ENCODE results near the gene TMED5. TPM values are rescaled to one million over a fixed set of nuclear protein-coding genes. Genes with fewer than 3 reads are reported as not detected.
"Not testable (repeated sequence)": the region's sequence is repeated elsewhere in the genome, so short reads cannot be mapped to it uniquely, and the experiment has no call there.

TMED5 gene
- total RNA-seq (2014; rRNA removed; shearing (Covaris generic)), result 40.3 and 47.1 TPM in 2 replicates

DNA sequence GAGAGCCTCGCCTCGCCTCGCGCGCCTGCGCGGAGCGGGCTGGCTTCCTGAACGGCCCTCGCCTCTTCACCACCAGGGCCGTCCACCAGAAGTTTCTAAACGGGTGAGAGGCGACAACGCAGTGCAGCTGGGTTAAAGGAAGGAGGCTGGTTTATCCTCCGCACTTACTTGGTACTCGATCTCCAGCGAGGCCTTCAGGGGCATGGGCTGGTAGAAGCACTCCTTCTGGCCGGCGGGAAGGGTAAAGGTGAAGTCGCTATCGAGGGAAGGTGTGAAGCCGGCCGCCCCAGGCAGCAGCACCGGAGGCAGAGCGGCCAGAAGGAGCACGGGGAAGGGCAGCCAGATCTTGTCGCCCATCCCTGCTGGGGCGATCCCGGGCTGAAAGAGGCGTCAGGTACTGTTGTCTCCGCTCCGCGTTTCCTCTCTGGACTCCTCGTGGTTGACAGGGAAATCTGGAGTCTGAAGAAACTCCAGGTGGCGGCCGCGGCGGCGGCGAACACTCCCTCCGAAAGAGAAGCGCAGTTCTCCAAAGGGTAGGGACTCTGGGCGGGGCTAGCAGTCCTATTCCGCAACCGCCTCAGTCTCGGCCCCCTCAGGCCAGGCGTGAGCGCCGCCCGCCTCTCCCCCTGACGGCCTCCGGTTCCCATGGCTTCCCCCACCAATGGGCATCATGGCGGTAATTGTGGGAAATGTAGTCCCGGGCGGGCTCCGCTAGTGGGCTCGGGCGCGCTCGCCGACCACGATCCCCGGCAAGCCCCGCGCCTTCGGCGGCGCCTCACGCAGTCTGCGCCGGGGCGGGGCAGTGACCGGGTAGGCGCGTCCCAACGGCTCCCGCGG lies at the start of gene TMED5:
TMED5 (minus strand) TSS at position 528 of the 837 bp plus-strand sequence; CDS start at position 357, 171 bp downstream.
- DNase-seq (ENCODE audit: low spot score), result peak; percentile 98

DNA sequence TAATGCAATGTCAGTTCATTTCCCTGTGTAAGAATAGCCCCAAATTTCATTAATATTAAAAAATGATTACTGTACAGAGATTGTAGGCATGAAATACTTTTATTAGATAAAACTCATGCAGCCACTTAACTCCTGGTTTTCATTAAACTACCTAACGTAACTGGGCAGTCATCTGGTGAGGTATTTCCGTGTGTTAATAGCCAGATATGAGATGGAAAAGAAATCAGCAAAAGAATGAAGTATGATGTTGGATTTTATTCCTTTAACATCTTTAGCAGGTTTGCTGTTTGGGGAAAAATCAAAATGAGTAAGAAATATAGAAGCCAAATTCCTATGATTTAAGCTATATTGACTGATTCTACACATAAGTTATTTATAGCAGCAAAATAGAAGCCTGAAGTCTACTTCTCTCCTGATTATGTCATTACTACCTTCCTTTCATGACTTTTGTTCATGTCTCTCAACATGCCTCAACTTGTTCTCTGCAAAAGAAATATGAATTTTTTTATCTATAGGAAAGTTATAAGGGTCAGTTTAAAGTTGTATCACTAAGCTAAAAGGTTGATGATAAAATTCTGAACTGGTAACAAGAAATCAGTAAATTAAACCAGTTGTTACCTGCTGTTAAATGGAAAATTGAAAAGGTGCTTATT lies 42.9 kb upstream of the TMED5 start:
- no peak for DNase-seq (ENCODE audit: low spot score)

DNA sequence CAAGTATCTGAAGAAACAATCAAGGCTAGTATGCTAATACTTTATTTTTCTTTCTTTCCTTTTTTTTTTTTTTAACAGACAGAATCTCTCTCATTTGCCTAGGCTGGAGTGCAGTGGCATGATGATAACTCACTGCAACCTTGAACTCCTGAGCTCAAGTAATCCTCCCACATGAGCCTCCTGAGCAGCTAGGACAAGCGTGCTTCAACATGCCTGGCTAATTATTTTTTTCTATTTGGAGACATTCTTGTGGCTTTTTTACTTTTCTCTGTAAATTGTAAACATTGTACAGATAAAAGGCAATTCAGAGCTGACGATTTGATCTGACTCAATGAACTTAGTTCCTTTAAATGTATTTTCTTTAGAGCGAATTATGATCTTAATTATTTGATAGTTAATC lies 41.7 kb upstream of the TMED5 start:
- DNase-seq (ENCODE audit: low spot score), result no peak

DNA sequence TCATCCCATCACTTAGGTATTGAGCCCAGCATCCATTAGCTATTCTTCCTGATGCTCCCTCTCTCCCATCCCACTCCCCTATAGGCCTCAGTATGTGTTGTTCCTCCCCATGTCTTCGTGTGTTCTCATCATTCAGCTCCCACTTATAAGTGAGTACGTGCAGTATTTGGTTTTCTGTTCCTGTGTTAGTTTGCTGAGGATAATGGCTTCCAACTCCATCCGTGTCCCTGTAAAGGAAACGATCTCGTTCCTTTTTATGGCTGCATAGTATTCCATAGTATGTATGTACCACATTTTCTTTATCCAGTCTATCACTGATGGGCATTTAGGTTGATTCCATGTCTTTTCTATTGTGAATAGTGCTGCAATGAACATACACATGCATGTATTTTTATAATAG lies 40.5 kb upstream of the TMED5 start:
- not testable (repeated sequence) for DNase-seq (ENCODE audit: low spot score)

DNA sequence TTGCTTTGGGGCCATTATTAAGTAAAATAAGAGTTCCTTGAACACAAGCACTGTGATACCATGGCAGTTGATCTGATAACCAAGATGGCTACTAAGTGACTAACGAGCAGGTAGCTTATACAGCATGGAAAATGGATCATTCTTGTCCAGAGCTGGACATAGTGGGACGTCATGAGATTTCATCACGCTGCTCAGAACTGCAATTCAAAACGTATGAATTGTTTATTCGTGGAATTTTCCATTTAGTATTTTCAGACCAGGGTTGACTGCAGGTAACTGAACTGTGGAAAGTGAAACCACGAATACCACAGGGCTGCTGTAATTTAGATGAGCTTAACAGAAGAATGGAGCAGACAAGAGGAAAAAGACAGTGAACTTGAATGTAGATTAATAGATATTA lies 39.2 kb upstream of the TMED5 start:
- DNase-seq (ENCODE audit: low spot score), result no peak

DNA sequence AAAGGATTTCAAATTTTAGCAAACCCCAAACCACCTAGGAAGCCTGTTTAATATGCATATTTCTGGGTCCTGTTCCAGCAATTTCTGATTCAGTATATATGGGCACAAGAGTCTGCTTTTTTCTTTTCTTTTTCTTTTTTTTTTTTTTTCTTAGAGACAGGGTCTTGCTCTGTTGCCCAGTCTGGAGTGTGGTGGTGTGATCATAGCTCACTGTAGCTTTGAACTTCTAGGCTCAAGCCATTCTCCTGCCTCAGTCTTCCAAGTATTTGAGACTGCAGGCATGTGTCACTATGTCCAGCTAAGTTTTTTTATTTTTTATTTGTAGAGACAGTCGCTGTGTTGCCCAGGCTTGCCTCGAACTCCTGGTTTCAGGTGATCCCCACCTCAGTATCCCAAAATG lies 35.1 kb upstream of the TMED5 start:
- no peak for DNase-seq (ENCODE audit: low spot score)

DNA sequence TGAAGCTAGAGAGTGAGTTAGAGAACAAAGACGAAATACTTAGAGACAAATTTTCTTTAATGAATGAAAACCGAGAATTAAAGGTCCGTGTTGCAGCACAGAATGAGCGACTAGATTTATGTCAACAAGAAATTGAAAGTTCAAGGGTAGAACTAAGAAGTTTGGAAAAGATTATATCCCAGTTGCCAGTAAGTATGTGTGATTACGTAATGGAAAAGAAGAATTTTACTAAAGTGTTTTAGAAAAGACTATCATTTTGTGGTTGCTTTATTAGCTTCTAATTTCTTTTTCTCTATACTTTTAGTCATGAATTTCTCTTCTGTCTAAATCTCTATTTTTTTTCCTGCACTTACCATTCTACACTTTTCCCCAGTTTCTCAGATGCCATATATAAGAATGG lies 27.0 kb upstream of the TMED5 start:
- no peak for DNase-seq (ENCODE audit: low spot score)

DNA sequence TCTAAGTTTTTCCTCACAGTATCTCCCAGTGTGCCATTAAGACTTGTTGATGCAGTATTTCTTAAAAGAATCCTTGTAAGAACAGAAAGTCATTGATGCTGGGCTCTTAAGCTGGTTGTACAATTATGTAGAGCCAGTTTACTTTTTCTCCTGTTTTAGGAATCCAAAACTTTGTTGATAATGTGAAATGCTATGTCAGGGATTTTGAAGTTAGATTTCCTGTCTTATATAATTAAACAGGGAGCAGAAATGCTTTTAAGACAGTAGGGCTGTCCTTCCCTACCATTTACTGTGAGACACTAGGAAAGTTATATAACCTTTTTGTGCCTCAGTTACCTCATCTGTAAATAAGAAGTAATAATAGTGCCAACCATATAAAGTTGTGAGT lies 26.3 kb upstream of the TMED5 start:
- no peak for DNase-seq (ENCODE audit: low spot score)

DNA sequence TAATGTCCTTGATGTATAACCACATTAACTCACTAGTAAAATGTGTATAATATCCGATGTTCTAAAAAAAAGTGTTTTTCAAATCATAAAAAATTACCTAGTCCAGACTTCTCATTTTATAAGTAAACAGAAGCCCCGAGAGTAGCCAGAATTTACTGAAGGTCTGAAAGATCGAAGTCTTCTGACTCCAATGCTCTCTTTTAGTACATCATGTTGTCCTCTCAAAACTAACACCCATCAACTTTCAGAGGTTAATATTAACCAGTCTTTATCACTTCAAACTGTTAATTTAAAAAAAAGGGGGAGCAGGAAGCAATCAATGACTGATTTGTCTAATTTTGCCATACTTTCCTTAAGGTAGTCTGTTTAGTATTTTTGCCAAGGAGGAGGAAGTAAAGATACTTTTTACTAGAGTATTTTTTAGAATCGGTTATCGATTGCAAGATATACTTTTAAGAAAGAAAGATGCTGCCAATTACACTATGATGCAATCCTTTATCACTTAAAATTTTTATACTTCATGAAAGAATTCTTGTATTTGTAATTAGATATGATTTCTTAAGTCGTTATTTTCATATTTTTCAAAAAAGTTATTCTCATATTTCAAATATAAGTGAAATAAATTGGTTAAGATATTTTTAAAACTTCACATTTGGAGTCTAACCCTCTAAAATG lies 25.8 kb upstream of the TMED5 start:
- DNase-seq (ENCODE audit: low spot score), result no peak

DNA sequence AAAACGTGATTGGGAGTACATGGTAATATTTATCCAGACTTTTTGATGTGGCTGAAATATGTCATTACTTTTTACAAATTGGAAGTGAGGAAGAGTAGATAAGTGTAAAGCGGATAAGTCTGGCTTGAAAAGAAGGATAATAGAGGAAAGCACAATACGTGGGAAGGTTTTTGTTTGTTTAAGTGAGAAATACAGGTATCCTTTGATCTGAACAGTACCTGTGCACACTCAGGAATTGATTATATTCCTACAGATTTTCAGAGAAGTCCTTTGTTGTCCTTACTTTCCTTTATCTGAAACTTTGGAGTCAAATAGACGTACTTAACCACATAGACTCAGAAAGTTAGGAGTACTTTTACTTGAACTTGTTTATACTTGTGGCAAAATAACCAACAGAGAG lies 20.5 kb upstream of the TMED5 start:
- DNase-seq (ENCODE audit: low spot score), result no peak

DNA sequence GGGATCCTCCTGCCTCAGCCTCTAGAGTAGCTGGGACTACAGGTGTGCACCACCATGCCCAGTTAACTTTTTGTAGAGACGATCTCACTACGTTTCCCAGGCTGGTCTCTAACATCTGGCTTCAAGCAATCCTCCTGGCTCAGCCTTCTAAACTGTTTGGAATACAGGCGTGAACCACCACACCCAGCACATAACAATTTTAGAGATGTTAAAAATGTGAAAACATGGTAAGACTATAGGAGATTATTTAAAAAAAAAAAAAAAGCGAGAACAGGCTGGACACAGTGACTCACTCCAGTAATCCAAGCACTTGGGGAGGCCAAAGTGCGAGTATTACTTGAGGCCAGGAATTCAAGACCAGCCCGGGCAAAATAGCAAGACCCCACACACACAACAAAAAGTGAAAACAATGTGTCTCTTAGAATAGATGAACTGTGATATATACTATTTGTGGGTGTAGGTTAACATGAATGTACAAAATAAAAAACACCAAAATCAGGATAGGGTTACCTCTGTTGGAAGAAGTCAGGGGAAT lies 19.9 kb upstream of the TMED5 start:
- DNase-seq (ENCODE audit: low spot score), result no peak

DNA sequence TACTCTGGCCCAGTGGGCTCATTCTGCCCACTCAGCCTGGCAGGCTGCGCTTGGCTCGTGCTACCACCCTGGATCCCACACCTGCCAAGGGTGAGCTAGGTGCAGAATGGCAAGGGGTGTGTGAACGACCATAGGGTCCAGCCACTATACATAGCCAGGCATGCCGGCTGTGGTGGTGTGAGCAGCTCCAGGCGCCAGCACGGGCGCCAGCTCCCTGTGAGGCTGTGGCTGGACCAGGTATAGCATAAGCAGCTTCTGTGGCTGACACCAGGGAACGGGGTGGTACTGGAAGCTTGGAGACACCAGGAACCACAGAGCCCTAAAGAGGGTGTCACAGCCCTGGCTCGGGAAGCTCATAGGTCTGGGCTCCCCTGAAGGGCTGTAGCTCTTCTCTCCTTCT lies 18.9 kb upstream of the TMED5 start:
- DNase-seq (ENCODE audit: low spot score), result no peak

DNA sequence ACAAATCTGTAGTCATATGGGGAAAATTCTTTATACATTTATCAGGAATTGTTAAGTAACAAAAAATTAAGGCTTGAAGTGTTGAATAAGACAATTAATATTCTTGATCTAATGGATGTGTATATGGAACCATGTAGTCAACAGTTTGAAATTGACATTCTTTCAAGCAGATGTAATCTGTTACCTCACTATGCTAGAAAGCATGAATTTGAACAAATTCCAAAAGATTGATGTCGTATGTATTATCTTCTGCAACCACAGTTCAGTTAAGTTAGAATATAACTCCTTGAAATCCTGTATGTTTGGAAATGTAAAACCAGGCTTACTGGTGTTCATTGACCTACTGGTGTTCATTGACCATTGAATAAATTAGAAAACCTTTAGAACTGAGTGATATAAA lies 16.4 kb upstream of the TMED5 start:
- no peak for DNase-seq (ENCODE audit: low spot score)

DNA sequence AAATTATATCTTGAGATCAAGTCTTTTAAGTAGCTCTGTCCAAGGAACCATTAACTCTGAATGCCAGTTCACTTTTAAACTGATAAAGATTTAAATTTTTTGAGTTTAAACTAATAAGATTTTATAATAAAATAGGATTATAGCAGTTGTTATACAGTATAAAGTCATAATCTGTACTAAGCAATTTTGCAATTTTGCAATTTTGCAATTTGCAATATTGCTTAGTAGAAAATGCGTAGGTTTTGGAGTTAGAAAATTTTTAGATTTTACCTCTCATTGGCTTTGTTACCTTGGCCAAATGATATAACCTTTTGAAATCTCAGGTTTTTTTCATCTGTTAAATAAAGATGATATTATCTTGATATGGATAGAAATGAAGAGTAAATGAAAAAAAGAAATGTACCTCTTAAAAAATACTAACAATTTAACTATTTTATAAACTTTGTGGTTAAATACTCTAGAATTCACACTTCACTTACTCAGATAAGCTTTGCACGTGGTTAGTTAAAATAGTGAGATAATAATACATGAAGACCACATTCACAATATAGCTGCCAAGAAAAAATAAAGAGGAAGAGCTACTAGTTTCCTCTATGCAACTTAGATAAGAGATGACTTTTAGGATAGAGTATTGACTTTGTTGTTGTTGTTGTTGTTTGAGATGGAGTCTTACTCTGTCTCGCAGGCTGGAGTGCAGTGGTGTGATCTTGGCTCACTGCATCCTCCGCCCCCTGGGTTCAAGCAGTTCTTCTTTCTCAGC lies 14.2 kb upstream of the TMED5 start:
- DNase-seq (ENCODE audit: low spot score), result no peak

DNA sequence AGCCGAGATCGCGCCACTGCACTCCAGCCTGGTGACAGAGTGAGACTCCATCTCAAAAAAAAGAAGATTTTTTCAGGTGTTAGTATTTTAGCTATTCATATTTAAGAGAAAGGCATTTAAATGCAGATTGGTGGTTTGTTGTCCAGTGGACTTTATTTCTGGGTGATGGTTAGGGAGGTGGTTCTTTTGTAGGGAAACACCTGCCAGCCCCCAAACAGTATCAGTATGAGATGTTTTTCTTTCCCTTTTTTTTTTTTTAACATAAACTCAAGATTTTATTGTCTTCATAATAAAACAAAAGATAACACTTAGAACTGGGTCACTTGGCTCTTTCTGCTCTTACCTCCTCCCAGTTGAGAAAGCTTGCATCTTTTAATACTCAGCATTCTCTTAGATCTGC lies 10.2 kb upstream of the TMED5 start:
- no peak for DNase-seq (ENCODE audit: low spot score)

DNA sequence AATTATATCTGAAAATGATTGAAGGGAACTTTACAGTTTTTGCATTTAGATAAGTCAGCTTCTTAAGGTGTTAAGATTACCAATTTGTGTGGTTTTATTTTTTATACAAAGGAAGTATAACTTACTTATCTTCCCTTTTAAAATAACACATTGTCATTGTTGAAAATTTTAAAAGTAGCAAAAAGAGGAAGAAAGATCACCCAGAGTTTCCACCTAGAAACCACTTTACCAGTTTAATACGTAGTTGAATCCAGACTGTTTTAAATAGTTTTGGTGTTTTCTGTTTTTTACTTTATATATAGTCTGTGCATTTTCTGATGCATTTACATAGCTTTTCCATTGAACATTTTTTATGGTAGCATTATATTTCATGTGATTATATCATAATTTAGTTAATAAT lies 6.5 kb upstream of the TMED5 start:
- DNase-seq (ENCODE audit: low spot score), result no peak

DNA sequence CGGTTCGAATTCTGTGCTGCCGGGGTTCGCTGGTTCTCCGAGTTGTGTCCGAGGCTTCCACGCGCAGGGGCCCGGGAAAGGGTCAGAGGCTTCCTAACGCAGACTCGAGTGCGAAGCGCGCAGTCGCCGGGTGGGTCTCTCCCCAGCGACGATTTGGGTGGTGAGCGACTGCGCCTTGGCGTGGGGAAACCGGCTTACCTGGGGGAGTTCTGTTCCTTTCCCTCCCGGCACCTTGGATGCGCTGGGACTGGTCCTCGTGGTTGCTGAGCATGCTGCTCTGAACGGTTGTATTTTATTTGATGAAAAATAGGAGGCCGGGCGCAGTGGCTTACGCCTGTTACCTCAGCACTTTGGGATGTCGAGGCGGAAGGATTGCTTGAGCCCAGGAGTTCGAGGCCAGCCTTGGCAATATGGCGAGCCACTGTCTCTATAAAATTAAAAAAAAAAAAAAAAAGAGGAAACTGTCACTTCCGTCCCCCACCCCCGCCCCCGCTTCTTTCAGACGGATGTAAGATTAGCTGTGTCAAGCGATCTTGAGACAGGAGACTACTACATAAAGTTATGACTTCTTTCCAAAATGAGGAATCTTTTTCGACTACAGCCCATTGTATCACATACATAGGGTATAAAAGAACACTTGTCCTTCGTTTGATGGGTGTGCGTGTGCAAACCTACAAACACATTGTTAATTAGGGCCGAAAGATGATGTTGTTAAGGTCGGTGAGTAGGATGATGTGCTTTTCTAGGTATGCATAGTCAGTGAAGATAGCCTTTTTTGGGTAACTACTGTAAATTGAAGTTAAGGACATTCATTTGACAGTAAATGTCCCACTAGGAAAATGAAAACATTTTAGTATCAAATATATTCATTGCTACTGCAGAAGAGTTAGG lies 755 bp upstream of the TMED5 start, which contains the start of gene CCDC18:
CCDC18 (plus strand) TSS at position 2 of the 891 bp plus-strand sequence. CDS start 2,638 bp downstream, outside the sequence.
- no peak for DNase-seq (ENCODE audit: low spot score)

DNA sequence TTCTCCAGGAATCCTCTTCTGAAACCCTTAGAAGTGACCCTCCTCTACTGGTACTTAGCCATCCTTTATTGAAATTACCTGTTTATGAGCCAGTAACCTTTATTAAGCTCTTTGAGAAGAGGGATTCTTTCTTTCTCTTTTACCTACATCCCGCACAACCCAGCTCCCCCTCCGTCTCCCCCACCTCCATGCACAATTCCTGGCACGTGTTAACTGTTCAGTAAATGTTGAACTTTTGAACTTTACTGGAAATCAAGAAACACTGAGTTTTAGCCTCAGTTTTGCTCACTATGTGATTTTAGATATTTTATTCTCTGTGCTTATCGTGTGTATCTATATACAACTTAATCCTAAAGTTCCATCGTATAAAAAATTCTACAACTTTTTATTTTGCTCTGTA lies 1.8 kb downstream of the TMED5 start:
- DNase-seq (ENCODE audit: low spot score), result peak; percentile 28

DNA sequence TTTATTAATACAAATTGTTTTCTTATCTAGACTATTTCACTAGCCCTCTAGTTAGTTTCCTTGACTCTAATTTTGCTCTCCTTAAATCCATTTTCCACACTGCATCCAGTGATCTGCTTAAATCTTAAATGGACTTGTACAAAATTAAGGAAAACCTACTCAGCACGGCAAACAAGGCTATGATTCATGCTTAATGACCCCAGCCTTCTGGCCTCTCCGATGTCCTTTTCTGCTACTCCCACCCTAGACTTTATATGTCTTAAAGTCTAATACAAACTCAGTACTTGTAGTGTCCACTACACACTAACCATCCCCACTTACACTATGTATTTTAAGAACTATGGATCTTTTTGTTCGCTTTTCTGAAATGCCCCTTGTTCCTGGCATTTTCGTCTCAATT lies 2.2 kb downstream of the TMED5 start:
- DNase-seq (ENCODE audit: low spot score), result no peak

DNA sequence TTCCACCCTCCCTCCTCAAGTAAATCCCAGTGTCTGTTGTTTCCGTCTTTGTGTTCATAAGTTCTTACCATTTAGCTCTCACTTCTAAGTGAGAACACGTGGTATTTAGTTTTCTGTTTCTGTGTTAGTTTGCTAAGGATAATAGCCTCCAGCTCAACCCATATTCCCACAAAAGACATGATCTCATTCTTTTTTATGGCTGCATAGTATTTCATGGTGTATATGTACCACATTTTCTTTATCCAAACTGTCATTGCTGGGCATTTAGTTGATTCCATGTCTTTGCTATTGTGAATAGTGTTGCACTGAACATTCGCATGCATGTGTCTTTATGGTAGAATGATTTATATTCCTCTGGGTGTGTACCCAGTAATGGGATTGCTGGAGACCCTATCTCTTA lies 5.6 kb downstream of the TMED5 start:
- not testable (repeated sequence) for DNase-seq (ENCODE audit: low spot score)
